OCI-M2 (cell line): Measurements from ENCODE around the gene PTRHD1.

Experiments used
- DNase-seq: peaks from one replicate; lab custom pipeline; 2025; ENCODE audit not compliant: unreplicated experiment; lab: John Stamatoyannopoulos, UW

Gene PTRHD1

GRCh38 chr2:24762518-24762917 lies 30.7 kb downstream of the PTRHD1 start:
- no peak for DNase-seq

GRCh38 chr2:24761866-24762265 lies 31.3 kb downstream of the PTRHD1 start:
- DNase-seq: no peak

- DNase-seq: no peak
Observed at GRCh38 chr2:24756789-24757188, 36.4 kb downstream of the PTRHD1 start.

GRCh38 chr2:24754985-24755705 lies 38.0 kb downstream of the PTRHD1 start:
- DNase-seq: no peak

- DNase-seq: no peak
Observed at GRCh38 chr2:24749069-24749691, 44.0 kb downstream of the PTRHD1 start.

GRCh38 chr2:24747299-24747698 lies 45.9 kb downstream of the PTRHD1 start:
- DNase-seq: no peak

DNA sequence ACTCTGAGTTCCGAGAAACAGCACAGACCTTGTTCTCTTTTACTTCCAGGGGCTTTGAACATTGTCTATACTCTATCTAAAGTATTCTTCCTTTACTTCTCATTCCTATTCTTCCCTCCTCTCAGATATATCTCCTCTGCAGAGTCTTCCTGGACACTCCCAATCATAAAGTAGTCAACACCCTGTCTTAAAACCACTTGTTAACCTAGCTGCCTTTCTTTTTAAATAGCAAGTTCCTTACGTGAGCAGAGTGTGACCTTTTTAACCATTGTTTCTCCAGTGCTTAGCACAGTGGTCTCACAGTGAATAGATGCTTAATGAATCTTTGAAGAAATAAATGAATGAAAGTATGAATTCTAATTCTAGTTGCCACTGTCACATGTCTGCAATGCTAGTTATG lies 47.4 kb downstream of the PTRHD1 start:
- DNase-seq: no peak

DNA sequence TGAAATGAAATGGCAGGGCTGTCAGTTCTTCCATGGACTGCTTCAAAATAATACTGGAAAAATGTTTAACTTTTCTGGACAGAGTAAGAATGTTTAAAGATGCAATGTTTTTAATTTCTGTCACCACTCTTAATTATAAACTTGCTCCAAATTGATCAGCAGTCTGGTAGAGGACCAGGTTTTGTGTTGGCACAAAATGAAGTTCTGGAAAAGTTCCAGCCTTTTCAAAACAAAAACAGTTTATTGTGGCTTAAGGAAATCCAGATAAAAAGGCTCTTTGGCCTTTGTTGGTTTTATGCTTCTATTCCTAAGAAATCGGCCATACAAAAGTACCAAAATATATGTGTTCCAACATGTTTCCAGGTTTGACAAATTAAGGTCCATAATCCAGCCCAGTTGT lies 48.8 kb downstream of the PTRHD1 start:
- no peak for DNase-seq

GRCh38 chr2:24743924-24744323 lies 49.3 kb downstream of the PTRHD1 start:
- DNase-seq: no peak

DNA sequence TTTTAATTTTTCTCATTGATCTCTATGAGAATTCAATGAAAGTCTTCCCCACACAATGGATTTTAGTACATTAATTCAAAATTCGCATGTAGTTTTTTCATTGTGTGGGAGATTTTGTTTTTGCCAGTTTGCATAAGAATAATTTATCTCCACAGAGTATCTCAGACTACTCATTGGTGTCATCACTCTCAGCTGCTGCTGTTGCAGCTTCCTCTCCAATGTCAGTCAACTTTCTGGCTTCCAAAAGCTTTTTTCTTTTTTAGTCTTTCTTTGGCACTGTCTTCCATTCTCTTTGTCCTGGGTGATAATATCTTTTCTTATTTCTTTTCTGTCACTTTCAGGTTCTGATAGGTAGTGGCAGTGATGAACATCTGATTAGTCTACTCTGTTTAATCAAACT lies 50.5 kb downstream of the PTRHD1 start:
- DNase-seq: no peak

DNA sequence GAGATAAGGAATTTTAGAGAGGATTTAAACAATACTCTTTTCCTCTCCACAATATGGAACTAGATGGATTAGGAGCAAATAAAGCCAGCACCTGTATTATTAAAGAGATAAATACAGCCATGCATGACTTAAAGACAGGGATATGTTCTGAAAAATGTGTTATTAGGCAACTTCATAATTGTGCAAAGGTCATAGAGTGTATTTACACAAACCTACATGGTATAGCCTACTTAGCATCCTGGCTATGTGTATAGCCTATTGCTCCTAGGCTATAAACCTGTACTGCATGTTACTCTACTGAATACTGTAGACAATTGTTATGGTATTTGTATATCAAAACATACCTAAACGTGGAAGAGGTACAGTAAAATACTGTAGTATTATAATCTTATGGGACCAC lies 53.0 kb downstream of the PTRHD1 start:
- no peak for DNase-seq
